ENCODE measurements around the gene HCAR2.
"Not testable (repeated sequence)": the region's sequence is repeated elsewhere in the genome, so short reads cannot be mapped to it uniquely, and the experiment has no call there.

GRCh38 chr12:122676015-122676414, 27.1 kb downstream of the HCAR2 start:
- TF ChIP-seq CTCF (IDR thresholded peaks at IDR 0.05); EZH2 (IDR thresholded peaks at IDR 0.05; ENCODE audit: borderline replicate concordance, insufficient read depth, low read depth, low read length, poor library complexity, severe bottlenecking): not testable (repeated sequence)
